GM21526 (cell line): ENCODE data around the gene DSC3.
"Not testable (repeated sequence)": the region's sequence is repeated elsewhere in the genome, so short reads cannot be mapped to it uniquely, and the experiment has no call there.

ENCODE experiments used
- ATAC-seq: cut with Tn5 transposase; IDR thresholded peaks from one replicate; pipeline ENCODE4 v1.9.1; 2021; ENCODE audit warnings: moderate library complexity; ENCODE audit not compliant: unreplicated experiment, low FRiP score

DSC3 gene

DNA sequence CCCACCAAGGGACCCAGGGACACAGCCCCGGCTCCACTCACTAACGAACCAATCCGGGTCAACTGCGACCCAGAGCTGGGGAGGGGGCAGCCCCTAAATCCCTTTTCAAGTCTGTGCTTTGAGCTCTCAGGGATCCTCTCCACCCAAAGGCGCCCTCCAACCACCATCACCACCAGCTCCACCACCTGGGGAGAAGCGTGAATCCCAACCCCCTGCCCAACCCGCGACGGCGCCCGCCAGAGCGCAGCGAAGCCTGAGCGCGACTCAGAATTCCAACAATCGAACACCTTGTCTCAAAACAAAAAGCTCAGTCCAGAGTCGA lies 497 bp downstream of the DSC3 start:
- no peak for ATAC-seq

DNA sequence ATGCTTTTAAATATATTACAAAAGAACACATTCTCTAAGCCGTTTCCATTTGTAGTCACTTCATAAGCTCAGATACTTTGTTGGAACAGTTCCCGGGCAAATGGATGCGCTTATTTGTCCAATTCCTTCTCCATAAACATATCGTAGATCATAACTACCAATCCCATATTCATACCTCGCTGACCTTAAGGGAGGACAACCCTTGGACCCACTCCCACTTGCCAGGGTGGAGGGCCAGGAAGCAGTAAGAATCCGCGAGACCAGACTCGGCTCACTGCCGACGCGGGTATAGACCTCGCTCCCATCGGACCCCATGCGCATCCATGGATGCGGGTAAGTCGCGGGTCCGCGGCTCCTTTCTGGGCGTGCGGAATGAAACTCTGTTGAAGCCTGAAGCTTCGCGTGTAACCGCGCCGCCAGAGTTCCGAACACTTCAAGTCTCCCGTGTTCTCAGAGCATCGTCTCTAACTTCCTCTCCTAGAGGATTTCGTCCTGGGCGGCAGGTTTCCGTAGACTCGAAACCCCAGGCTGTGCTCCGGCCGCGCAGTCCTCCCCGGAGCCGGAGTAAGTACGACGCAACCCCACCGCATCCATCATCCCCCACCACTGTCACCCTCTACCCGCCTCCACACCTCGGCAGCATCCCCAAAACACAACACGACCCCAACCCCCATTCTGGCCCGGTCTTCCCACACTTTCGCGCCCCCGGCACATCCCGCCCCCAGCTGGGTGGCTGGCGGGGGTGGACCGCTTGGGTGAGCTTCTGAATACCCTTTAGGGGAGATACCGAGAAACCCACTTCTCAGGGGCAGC lies 1.1 kb downstream of the DSC3 start:
- no peak for ATAC-seq

DNA sequence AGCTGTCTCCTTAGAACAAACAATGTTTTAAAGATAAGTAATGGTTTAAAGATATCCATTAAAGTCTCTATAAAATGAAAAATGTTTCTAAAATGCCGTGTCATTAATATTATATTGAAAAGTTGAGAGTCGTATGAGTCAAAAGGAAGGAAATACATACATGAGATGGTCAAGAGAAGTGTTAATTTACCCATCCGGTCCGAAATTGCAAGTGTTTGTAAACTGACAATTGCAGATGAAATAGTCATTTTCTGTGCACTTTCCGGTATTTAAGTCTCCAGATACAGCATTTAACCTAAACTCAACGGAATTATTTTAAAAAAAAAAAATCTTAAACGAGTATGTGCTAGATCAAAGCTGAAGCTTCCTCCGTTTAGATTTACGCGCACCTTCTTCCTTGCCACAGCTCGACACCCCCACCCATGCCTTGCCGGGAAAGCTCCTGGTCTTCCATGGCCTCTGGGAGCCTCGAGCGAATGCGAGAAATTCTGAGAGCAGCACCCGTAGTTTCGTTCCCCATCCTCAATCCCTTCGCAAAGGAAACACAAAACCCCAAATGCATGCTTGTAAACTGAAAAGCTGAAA lies 1.8 kb downstream of the DSC3 start:
- ATAC-seq, result no peak

DNA sequence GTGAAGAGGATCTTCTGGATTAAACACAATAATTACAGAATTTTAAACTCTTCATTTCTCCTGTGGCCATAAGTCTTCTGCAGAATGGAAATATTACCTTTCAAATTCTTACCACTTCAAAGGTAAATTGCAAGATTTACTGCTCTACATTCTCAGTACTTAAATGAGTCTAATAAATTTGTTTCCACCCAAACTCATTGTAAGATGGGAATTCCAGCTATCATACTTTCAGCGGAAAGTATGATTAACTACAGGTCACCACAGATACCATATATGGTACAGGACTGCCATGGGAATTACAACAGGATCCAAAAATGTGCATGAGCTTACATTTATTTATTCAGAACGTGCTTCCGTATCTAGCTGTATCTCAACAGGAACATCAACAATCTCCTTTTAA lies 3.1 kb downstream of the DSC3 start:
- no peak for ATAC-seq

DNA sequence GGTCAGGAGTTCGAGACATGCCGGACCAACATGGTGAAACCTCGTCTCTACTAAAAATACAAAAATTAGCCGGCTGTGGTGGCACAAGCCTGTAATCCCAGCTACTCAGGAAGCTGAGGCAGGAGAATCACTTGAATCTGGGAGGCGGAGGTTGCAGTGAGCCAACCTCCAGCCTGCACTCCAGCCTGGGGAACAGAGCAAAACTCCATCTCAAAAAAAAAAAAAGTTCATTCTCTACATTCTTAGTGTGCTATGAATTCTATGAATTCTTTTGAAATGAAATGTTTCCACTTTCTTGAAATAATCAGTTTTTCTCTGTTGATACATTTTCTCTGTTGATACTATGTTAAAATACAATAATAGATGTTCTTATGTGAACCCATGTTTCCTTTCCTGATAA lies 4.9 kb downstream of the DSC3 start:
- not testable (repeated sequence) for ATAC-seq

DNA sequence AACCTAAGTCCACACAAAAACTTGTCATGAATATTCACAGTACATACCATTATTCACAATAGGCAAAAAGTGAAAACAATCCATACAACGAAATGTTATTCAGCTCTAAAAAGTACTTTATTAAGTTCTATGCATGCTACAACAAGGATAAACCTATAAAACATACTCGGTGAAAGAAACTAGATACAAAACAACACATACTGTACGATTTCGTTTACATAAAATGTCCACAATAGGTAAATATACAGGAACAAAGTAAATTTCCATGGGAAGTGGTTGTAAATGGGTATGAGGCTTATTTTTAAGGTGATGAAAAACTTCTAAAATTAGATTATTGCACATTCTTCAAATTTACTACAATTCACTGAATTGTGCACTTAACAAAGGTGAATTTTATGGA lies 8.0 kb downstream of the DSC3 start:
- no peak for ATAC-seq

DNA sequence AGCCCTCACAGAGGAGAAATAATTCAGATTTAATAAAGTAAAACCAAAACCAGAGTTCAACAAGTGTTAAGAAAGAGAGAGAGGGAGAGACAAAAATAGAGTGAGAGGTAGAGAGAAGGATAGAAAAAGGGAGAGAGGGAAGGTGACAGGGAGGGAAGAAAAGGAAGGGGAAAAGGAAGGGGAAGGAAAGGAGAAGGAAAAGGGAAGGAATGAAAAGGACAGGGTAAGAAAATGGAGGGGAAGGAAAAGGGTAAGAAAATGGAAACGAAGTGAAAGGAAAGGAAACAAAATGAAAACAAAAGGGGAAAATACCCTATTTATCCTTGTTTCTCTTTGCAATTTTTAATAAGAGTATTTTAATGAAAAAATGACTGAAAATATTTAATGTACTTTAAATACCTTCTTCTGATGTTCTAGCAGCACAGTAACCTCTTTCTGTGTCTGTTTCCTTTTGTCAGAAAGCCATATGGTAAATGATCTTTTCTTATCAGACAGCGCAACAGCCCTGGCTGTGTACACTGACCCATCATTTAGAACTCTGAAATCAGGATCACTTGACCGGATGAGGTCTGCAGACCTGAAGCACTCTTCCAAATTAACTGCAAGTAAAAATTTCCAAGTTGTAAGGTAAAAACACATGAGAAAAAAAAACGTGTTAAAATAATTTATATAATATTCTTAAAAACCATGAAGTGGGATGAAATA lies 11.8 kb downstream of the DSC3 start:
- no peak for ATAC-seq

DNA sequence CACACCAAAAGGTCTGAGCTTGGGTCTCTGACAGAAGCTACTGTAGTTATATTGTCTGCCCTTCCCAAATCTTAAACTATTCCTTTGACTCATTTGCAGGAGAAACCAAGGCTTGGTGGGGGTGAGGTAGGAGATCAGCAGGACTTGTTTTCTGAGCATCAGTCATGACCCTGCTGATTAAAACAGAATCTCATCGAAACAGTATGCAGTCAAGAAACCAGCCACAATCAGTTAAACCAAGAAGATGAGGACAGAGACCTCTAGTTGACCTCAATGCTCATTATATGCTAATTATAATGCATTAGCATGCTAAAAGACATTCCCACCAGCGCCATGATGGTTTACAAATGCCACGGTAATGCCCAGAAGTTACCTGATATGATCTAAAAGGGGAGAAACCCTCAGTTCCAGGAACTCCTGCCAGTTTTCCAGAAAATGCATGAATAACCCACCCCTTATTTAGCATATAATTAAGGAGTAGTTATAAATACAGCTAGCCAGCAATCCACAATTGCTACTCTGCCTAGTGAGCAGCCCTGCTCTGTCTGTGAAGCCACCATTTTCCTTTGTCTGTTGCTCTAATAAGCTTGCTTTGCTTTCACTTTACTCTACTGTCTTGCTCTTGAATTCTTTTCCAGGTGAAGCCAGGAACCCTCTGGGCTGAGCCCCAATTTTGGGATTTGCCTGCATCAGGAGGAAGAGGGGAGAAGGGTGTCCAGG lies 26.7 kb downstream of the DSC3 start:
- no peak for ATAC-seq

DNA sequence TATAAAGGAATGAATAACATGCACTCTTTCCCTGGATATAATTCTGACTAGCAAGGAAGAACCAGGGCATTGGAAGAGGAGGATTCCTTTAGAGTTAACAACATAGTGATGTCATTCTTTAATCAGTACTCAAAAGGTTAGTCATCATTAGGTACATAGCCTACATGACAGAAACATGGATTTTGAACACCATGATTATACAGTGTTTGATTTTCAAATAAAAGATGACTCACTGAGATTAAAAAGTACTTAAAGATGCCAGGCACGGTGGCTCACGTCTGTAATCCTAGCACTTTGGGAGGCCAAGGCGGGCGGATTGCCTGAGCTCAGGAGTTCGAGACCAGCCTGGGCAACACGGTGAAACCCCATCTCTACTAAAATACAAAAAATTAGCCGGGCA lies 31.1 kb downstream of the DSC3 start:
- ATAC-seq, result not testable (repeated sequence)

DNA sequence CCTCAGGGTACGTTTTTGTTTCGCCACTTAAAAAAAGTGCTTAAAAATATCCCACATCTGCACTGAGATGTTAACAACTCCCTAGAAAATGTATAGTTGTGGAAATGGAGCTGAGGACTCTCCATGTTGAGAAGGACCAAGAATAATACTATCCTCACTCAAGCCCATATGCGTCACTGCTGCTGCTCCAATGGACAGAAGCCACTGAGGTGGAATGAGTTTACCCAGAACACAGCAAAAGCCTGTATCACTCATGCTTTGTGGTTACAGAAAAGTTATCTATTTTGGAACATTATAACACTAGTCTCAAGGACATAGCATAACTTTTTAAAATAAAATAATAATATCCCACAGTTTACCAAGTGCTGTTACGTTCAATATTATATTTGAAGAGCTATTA lies 31.9 kb downstream of the DSC3 start:
- no peak for ATAC-seq

DNA sequence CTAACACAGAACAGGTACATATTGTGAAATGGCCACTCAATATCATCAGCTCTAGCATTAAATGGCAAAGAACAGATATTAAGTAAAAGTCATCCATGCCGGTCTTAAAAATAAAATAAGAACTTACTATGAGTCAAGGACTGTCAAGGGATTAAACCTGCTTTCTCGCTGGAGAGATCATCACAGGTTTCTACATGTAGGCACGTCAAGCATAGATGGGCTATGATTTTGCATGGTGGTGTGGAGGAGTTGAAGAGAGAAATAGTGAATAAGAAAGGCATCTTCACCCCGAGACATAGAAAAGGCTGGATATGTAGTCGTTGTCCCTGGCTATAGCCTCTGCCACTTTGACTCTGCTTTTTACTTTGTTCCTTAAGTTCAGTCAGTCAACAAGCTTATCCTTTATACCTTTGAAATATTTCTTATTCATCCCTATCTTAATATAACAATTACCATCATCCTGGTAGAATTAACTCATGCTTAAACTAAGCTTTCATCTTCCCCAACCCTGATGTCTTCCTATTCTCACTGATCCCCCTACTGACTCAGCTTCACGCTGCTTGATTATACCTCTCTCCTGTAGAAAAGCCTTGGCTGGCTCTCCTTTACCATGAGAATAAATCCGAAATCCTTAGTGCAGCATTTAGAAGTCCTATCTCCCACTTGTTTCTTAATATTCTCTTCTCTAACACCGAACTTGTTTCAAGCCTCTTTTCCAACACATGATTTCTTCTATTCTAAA lies 42.5 kb downstream of the DSC3 start:
- ATAC-seq, result no peak

DNA sequence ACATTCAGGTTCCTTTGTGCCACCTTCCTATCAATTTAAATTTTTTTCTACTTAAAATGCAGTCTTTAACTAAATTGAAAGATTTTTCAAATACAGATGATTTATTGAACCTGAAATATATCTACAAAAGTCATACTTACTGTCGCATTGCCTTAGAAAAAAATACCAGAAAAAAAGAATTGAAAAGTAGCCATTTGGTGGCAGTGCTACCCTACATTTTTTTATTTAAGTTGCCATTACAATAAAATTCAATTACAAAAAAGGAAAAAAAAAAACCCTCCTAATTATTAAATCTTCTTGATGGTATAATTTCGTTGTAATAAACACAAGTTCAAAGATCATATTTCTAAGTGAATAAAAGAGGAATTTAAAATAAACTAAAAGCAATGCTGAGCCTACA lies 43.4 kb downstream of the DSC3 start:
- ATAC-seq, result no peak

DNA sequence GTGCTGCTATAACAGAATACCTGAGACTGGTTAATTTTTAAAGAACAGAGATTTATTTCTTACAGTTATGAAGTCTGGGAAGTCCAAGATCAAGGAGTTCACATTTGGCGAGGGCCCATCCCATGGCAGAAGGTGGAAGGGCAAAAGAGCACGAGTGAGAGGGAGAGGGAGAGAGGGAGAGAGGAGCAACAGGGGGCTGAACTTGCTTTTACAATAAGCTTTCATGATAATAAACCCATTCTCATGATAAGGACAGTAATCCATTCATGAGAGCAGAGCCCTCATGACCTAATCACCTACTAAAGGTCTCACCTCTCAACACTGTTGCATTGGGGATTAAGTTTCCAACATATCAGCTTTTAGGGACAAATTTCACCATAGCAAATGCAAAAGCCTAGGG lies 45.3 kb downstream of the DSC3 start:
- no peak for ATAC-seq

DNA sequence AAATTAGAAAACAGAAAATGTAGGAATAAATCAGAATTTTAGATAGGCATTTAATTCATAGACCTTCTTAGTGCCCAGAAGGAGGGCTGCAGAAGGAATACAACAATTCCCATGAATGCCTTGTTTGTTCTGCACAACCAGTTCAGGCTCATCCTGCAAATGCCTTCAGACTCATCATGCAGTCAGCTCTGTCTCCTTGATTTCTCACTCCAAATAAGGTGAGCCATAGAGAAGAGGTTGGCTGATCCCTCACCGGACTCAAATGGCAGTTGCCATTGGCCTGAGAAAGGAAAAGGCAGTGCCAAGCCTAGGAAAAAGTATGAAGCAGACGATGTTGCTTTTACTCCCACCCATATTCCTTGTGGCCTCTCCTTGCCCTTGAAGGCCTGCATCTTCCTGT lies 50.3 kb downstream of the DSC3 start:
- ATAC-seq, result no peak

DNA sequence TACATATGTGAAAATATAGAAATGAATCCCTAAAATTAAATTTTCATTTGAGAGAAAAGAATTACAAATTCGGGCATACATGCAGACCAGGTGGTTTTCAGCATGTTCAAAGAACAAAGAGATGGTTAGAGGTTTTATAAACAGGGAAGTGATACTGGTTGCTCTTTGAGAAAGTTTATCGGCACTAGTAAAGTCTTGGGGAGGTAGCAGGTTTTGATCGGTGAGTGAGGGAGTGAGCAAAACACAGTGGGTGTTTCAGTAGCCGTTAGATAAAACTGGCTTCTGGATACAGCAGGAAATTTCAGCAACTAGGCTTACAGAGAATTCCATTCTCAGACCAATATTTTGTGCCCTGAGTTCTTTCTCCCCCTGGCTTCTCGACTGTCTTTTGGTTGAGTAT lies 51.1 kb downstream of the DSC3 start:
- no peak for ATAC-seq

DNA sequence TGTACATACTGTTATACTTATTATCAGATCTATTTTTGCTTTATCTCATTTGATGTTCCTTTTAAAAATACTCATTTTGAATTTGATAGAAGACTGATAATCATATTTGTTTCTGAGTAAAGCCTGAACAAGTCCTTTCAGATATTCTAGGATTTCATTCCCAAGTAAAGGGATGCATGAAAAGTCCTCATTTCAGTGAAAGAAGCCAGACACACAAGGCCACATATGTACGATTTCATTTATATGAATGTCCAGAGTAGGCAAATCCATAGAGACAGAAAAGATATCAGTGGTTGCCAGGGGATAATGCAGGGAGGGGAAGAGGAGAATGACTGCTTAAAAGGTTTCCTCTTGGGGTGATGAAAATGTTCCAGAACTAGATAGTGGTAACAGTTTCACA lies 53.4 kb downstream of the DSC3 start:
- ATAC-seq, result no peak

DNA sequence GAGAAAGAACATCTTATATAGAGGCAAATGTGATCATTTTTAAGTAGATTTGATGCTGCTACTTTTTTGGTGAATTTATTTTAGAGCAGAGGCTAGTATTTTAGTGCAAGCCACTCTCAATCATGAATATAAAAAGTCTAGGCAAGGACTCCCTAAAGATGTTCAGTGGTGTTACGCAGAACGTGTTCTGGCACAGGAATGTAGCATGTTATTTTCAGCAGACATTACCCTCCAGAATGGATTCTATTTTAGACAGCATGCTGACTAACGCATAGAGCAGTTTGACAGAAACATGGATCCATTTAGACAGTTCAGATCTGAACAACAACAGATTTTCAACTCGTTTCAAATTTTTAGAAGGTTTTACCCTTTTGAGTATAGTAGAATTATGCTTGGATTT lies 54.1 kb downstream of the DSC3 start:
- ATAC-seq, result no peak

DNA sequence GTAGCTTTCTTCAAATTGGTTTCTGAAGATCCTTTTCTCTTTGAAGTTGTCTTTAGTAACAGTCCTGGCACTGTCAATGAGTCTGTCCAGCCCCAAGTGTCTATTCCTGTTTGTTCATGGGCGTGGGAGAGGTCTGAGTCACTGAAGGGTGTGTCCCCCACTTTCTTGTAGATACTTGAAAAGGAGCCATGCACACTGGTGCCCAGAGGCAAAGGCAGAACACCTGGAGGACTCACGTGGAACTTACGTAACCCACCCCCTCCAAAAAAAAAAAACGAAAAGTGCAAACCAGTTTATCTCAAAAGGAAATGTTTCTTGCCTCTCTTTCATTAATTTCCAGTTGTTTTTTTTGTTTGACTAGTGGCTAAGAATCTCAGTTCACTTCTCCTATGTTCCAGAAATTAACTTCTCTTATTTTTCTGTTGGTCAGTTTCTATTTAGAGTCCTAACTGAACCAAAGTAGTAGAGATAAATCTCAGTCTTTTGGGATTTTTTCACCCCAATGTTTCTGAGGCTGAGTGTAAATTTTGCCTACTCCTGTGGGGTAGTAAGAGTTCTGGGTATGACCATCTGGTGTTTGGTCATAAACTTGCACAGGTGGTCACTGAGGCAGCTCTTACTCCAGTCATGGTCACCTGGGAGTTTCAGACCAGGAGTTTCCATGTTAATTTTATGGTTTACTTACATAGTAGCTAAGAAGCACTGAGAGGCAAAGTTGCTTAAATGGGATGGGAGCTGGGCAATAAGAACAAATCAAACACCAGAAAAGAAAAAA lies 54.9 kb downstream of the DSC3 start:
- ATAC-seq, result no peak

DNA sequence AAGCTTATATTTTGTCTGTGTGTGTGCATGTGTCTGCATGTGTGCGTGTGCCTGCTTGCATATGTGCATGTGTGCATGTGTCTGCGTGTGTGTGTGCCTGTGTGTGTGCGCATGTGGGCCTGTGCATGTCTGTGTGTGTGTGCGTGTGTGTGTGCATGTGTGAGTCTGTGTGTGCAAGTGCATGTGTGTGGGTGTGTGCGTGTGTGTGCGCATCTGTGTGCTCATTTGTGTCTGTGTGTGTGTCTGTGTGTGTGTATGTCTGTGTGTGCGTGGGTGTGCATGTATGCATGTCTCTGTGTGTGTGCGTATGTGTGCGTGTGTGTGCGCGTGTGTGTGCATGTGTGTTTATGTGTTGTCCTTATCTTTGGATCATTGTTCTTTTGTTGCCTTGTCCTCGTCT lies 56.8 kb downstream of the DSC3 start:
- no peak for ATAC-seq
